Hepatocyte (in vitro differentiated cells): ENCODE results near the gene GLIPR2. TPM values are rescaled to one million over a fixed set of nuclear protein-coding genes. Genes with fewer than 3 reads are reported as not detected.

Experiments
- DNase-seq: peaks from one replicate; pipeline ENCODE4 v3.0.0-alpha.2; 2016; ENCODE audit warnings: low spot score
- H2AFZ ChIP-seq: fragments of 200-600 bp; sonication (generic); 2 replicates; pipeline ENCODE4 v1.6.0; 2016; ENCODE audit warnings: antibody characterized with exemption, mild to moderate bottlenecking
- H3K27ac ChIP-seq: fragments of 200-600 bp; sonication (generic); 2 replicates; pipeline ENCODE4 v1.5.1; 2016; ENCODE audit warnings: mild to moderate bottlenecking
- H3K27me3 ChIP-seq: fragments of 200-600 bp; sonication (generic); 2 replicates; pipeline ENCODE4 v1.6.1; 2016
- H3K36me3 ChIP-seq: fragments of 200-600 bp; sonication (generic); replicated peaks from 2 replicates; pipeline ENCODE4 v1.5.1; 2016; ENCODE audit warnings: low read depth; ENCODE audit not compliant: insufficient read depth
- H3K4me1 ChIP-seq: fragments of 200-600 bp; sonication (generic); 2 replicates; pipeline ENCODE4 v1.5.1; 2016; ENCODE audit warnings: mild to moderate bottlenecking, moderate library complexity; ENCODE audit not compliant: insufficient read depth
- H3K4me2 ChIP-seq: fragments of 200-600 bp; sonication (generic); 2 replicates; pipeline ENCODE4 v1.6.0; 2016
- H3K4me3 ChIP-seq: fragments of 200-600 bp; sonication (generic); 2 replicates; pipeline ENCODE4 v1.5.1; 2016; ENCODE audit warnings: mild to moderate bottlenecking
- H3K79me2 ChIP-seq: fragments of 200-600 bp; sonication (generic); 2 replicates; pipeline ENCODE4 v1.6.0; 2017; ENCODE audit warnings: mild to moderate bottlenecking
- H3K9me2 ChIP-seq: fragments of 200-600 bp; sonication (generic); replicated peaks from 2 replicates; pipeline ENCODE4 v1.6.0; 2017; ENCODE audit warnings: mild to moderate bottlenecking; ENCODE audit not compliant: insufficient read depth
- H3K9me3 ChIP-seq: fragments of 200-600 bp; sonication (generic); 2 replicates; pipeline ENCODE4 v1.5.1; 2016; ENCODE audit warnings: low read depth, mild to moderate bottlenecking
- H4K20me1 ChIP-seq: fragments of 200-600 bp; sonication (generic); 2 replicates; pipeline ENCODE4 v1.6.0; 2016; ENCODE audit warnings: mild to moderate bottlenecking; ENCODE audit not compliant: insufficient read depth, poor library complexity, severe bottlenecking
- CTCF ChIP-seq: fragments of 200-600 bp; sonication (generic); IDR thresholded peaks from 2 replicates; pipeline ENCODE4 v1.5.1; 2016; ENCODE audit warnings: antibody characterized with exemption, mild to moderate bottlenecking; ENCODE audit not compliant: poor library complexity
- EZH2 ChIP-seq: fragments of 200-600 bp; sonication (generic); IDR thresholded peaks from 2 replicates; pipeline ENCODE4 v1.6.1; 2016; ENCODE audit warnings: antibody characterized with exemption, mild to moderate bottlenecking, borderline replicate concordance
- EZH2phosphoT487 ChIP-seq: fragments of 200-600 bp; sonication (generic); IDR thresholded peaks from one replicate; pipeline ENCODE4 v1.6.1; 2018; ENCODE audit warnings: antibody characterized with exemption, mild to moderate bottlenecking, low read depth, moderate library complexity; ENCODE audit not compliant: unreplicated experiment, severe bottlenecking
- WGBS: methylation state at CpG from one replicate; pipeline ENCODE4 v1.1.6; 2016; ENCODE audit warnings: low lambda C conversion rate; ENCODE audit errors: missing lambda C conversion rate; 5-methylcytosine and 5-hydroxymethylcytosine counted together
- polyA plus RNA-seq: library from polyadenylated mRNA; unstranded; fragments of >200 nt; fragmentation: Nextera tagmentation; extraction: Ambion mirVana; gene quantifications from 2 replicates; pipeline ENCODE4 v1.2.1, GENCODE V29; 2016
- total RNA-seq: library from RNA; depleted of rRNA; stranded (reverse); fragments of >200 nt; gene quantifications from 2 replicates; pipeline ENCODE4 v1.2.3, GENCODE V29; 2014

Gene GLIPR2
- total and polyA plus RNA-seq, 2 experiments from 2014 or later: 12.6 to 14.1 TPM

- TF ChIP-seq EZH2phosphoT487 (no peak), EZH2 (no peak), CTCF (no peak)
- Histone ChIP-seq H3K4me2 (no peak overlapping the region), H3K4me3 (no peak overlapping the region), H3K27me3 (no peaks in the 10 kb centered on the region), H3K79me2 (no peaks in the 10 kb centered on the region), H3K9me3 (no peaks in the 10 kb centered on the region), H3K27ac (no peak overlapping the region), H3K9me2 (no peaks in the 10 kb centered on the region), H3K36me3 (no peaks in the 10 kb centered on the region), H3K4me1 (no peaks in the 10 kb centered on the region), H4K20me1 (no peaks in the 10 kb centered on the region), H2AFZ (no peak overlapping the region)
- 95% methylated on average over 10 of the region's 10 CpGs for WGBS
- no peak for DNase-seq
Observed at GRCh38 chr9:36152741-36153438, 16.4 kb downstream of the GLIPR2 start.

- Histone ChIP-seq H3K4me2 (no peak overlapping the region), H3K4me1 (no peaks in the 10 kb centered on the region)
Observed at GRCh38 chr9:36153746-36154145, 17.2 kb downstream of the GLIPR2 start.

GRCh38 chr9:36154331-36154952 is 17.9 kb downstream of the GLIPR2 start:
- DNase-seq: no peak
- H3K36me3 ChIP-seq: no peaks in the 10 kb centered on the region
- H3K4me2 ChIP-seq: no peak overlapping the region
- no peaks in the 10 kb centered on the region for H3K79me2 ChIP-seq
- H3K4me1 ChIP-seq: no peaks in the 10 kb centered on the region
- H3K9me2 ChIP-seq: no peaks in the 10 kb centered on the region
- H2AFZ ChIP-seq: no peak overlapping the region
- peak overlapping the region; percentile 19 for H3K27ac ChIP-seq
- TF ChIP-seq EZH2 (no peak), EZH2phosphoT487 (no peak), CTCF (no peak)
- no peaks in the 10 kb centered on the region for H4K20me1 ChIP-seq
- H3K9me3 ChIP-seq: no peaks in the 10 kb centered on the region
- H3K27me3 ChIP-seq: no peaks in the 10 kb centered on the region
- H3K4me3 ChIP-seq: no peak overlapping the region
- WGBS: 73% methylated on average over 11 of the region's 11 CpGs

More at GRCh38 chr9:36153746-36154145, 17.2 kb downstream of the GLIPR2 start:
- no peaks in the 10 kb centered on the region for H3K27me3 ChIP-seq
- no peak overlapping the region for H2AFZ ChIP-seq
- DNase-seq: no peak
- H3K36me3 ChIP-seq: no peaks in the 10 kb centered on the region
- WGBS: 85% methylated on average over 9 of the region's 9 CpGs
- TF ChIP-seq CTCF (no peak), EZH2 (no peak), EZH2phosphoT487 (no peak)
- no peaks in the 10 kb centered on the region for H3K9me3 ChIP-seq
- no peak overlapping the region for H3K27ac ChIP-seq
- H3K4me3 ChIP-seq: no peak overlapping the region
- no peaks in the 10 kb centered on the region for H3K79me2 ChIP-seq
- no peaks in the 10 kb centered on the region for H4K20me1 ChIP-seq
- H3K9me2 ChIP-seq: no peaks in the 10 kb centered on the region
